ENCODE data around the gene SLC25A12.

The SLC25A12 gene

DNA sequence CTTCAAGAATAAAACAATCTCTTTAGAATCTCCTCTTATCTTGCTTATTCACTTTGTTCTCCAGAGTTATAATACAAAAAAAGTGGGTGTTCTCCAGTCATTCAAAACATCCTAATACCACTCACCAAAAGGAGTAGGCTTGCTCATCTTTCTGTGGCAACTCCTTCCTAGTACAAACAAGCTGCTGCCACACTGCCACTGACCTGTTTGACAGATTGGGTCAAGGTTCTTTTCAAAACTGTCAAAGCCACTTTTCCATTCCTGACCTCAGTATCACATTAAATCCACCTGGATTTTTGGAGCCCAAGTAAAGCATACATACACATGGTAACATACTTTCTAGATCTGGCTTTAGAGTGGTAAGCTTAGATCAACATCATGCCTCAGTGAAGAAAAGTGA is 59.8 kb downstream of the SLC25A12 start:
- H3K9ac ChIP-seq (ENCODE audit: low read length in 5 of 5): no peak overlapping the region
- no peaks in the 10 kb centered on the region for H3K27me3 ChIP-seq (ENCODE audit: control insufficient read depth in 5 of 5, insufficient read depth in 4 of 5, low read length in 5 of 5)
- no peak overlapping the region for H3K27ac ChIP-seq (ENCODE audit: low read depth, low read length)
- H3K4me1 ChIP-seq (ENCODE audit: control insufficient read depth in 5 of 5, insufficient read depth in 5 of 5, low read length in 5 of 5): peaks cover 0 to 15% (median 0%) of the 10 kb centered on the region in 5 donors
- H3K9me3 ChIP-seq (ENCODE audit: control insufficient read depth in 5 of 5, low read length in 5 of 5): peaks cover 0 to 3% (median 0%) of the 10 kb centered on the region in 5 donors
- no peak overlapping the region for H3K4me3 ChIP-seq (ENCODE audit: low read depth in 1 of 5, low read length in 5 of 5)
- peaks cover 42 to 53% (median 49%) of the 10 kb centered on the region in 5 donors for H3K36me3 ChIP-seq (ENCODE audit: control insufficient read depth in 5 of 5, insufficient read depth in 5 of 5, low read length in 5 of 5)

GRCh38 chr2:171832489-171832888 is 61.6 kb downstream of the SLC25A12 start:
- H3K36me3 ChIP-seq (ENCODE audit: control insufficient read depth in 5 of 5, insufficient read depth in 5 of 5, low read length in 5 of 5): peaks cover 40 to 53% (median 49%) of the 10 kb centered on the region in 5 donors

GRCh38 chr2:171830039-171830438 is 64.0 kb downstream of the SLC25A12 start:
- Histone ChIP-seq H3K36me3 (ENCODE audit: control insufficient read depth in 5 of 5, insufficient read depth in 5 of 5, low read length in 5 of 5) (peaks cover 34 to 49% (median 40%) of the 10 kb centered on the region in 5 donors), H3K9me3 (ENCODE audit: control insufficient read depth in 5 of 5, low read length in 5 of 5) (peaks cover 0 to 3% (median 0%) of the 10 kb centered on the region in 5 donors), H3K4me3 (ENCODE audit: low read depth in 1 of 5, low read length in 5 of 5) (no peak overlapping the region), H3K9ac (ENCODE audit: low read length in 5 of 5) (no peak overlapping the region), H3K4me1 (ENCODE audit: control insufficient read depth in 5 of 5, insufficient read depth in 5 of 5, low read length in 5 of 5) (peaks cover 0 to 4% (median 0%) of the 10 kb centered on the region in 5 donors), H3K27ac (ENCODE audit: low read depth, low read length) (no peak overlapping the region), H3K27me3 (ENCODE audit: control insufficient read depth in 5 of 5, insufficient read depth in 4 of 5, low read length in 5 of 5) (no peaks in the 10 kb centered on the region)

More at GRCh38 chr2:171832489-171832888, 61.6 kb downstream of the SLC25A12 start:
- Histone ChIP-seq H3K4me3 (ENCODE audit: low read depth in 1 of 5, low read length in 5 of 5) (no peak overlapping the region), H3K9ac (ENCODE audit: low read length in 5 of 5) (no peak overlapping the region), H3K27ac (ENCODE audit: low read depth, low read length) (no peak overlapping the region), H3K9me3 (ENCODE audit: control insufficient read depth in 5 of 5, low read length in 5 of 5) (peaks cover 0 to 3% (median 0%) of the 10 kb centered on the region in 5 donors), H3K4me1 (ENCODE audit: control insufficient read depth in 5 of 5, insufficient read depth in 5 of 5, low read length in 5 of 5) (peaks cover 0 to 9% (median 0%) of the 10 kb centered on the region in 5 donors), H3K27me3 (ENCODE audit: control insufficient read depth in 5 of 5, insufficient read depth in 4 of 5, low read length in 5 of 5) (no peaks in the 10 kb centered on the region)

- Histone ChIP-seq H3K9ac (ENCODE audit: low read length in 5 of 5) (no peak overlapping the region), H3K4me3 (ENCODE audit: low read depth in 1 of 5, low read length in 5 of 5) (no peak overlapping the region), H3K27me3 (ENCODE audit: control insufficient read depth in 5 of 5, insufficient read depth in 4 of 5, low read length in 5 of 5) (no peaks in the 10 kb centered on the region), H3K36me3 (ENCODE audit: control insufficient read depth in 5 of 5, insufficient read depth in 5 of 5, low read length in 5 of 5) (peaks cover 2 to 12% (median 6%) of the 10 kb centered on the region in 5 donors), H3K4me1 (ENCODE audit: control insufficient read depth in 5 of 5, insufficient read depth in 5 of 5, low read length in 5 of 5) (no peaks in the 10 kb centered on the region), H3K9me3 (ENCODE audit: control insufficient read depth in 5 of 5, low read length in 5 of 5) (no peaks in the 10 kb centered on the region), H3K27ac (ENCODE audit: low read depth, low read length) (no peak overlapping the region)
Measured at GRCh38 chr2:171824086-171824485, 70.0 kb downstream of the SLC25A12 start.

GRCh38 chr2:171822525-171823322 is 71.3 kb downstream of the SLC25A12 start:
- Histone ChIP-seq H3K27me3 (ENCODE audit: control insufficient read depth in 5 of 5, insufficient read depth in 4 of 5, low read length in 5 of 5) (no peaks in the 10 kb centered on the region), H3K4me1 (ENCODE audit: control insufficient read depth in 5 of 5, insufficient read depth in 5 of 5, low read length in 5 of 5) (no peaks in the 10 kb centered on the region)

GRCh38 chr2:171819453-171819852 is 74.6 kb downstream of the SLC25A12 start:
- Histone ChIP-seq H3K36me3 (ENCODE audit: control insufficient read depth in 5 of 5, insufficient read depth in 5 of 5, low read length in 5 of 5) (peaks cover 0 to 6% (median 4%) of the 10 kb centered on the region in 5 donors), H3K9ac (ENCODE audit: low read length in 5 of 5) (no peak overlapping the region), H3K9me3 (ENCODE audit: control insufficient read depth in 5 of 5, low read length in 5 of 5) (no peaks in the 10 kb centered on the region), H3K4me3 (ENCODE audit: low read depth in 1 of 5, low read length in 5 of 5) (no peak overlapping the region), H3K27me3 (ENCODE audit: control insufficient read depth in 5 of 5, insufficient read depth in 4 of 5, low read length in 5 of 5) (no peaks in the 10 kb centered on the region), H3K4me1 (ENCODE audit: control insufficient read depth in 5 of 5, insufficient read depth in 5 of 5, low read length in 5 of 5) (no peaks in the 10 kb centered on the region), H3K27ac (ENCODE audit: low read depth, low read length) (no peak overlapping the region)

More at GRCh38 chr2:171822525-171823322, 71.3 kb downstream of the SLC25A12 start:
- no peak overlapping the region for H3K27ac ChIP-seq (ENCODE audit: low read depth, low read length)
- H3K4me3 ChIP-seq (ENCODE audit: low read depth in 1 of 5, low read length in 5 of 5): no peak overlapping the region
- H3K9me3 ChIP-seq (ENCODE audit: control insufficient read depth in 5 of 5, low read length in 5 of 5): no peaks in the 10 kb centered on the region
- H3K9ac ChIP-seq (ENCODE audit: low read length in 5 of 5): no peak overlapping the region
- H3K36me3 ChIP-seq (ENCODE audit: control insufficient read depth in 5 of 5, insufficient read depth in 5 of 5, low read length in 5 of 5): peaks cover 2 to 12% (median 6%) of the 10 kb centered on the region in 5 donors

GRCh38 chr2:171814883-171815282 is 79.2 kb downstream of the SLC25A12 start:
- H3K27ac ChIP-seq (ENCODE audit: low read depth, low read length): no peak overlapping the region
- H3K9me3 ChIP-seq (ENCODE audit: control insufficient read depth in 5 of 5, low read length in 5 of 5): no peaks in the 10 kb centered on the region
- no peak overlapping the region for H3K4me3 ChIP-seq (ENCODE audit: low read depth in 1 of 5, low read length in 5 of 5)
- no peaks in the 10 kb centered on the region for H3K27me3 ChIP-seq (ENCODE audit: control insufficient read depth in 5 of 5, insufficient read depth in 4 of 5, low read length in 5 of 5)
- peaks cover 3 to 12% (median 6%) of the 10 kb centered on the region in 5 donors for H3K36me3 ChIP-seq (ENCODE audit: control insufficient read depth in 5 of 5, insufficient read depth in 5 of 5, low read length in 5 of 5)
- H3K9ac ChIP-seq (ENCODE audit: low read length in 5 of 5): no peak overlapping the region
- H3K4me1 ChIP-seq (ENCODE audit: control insufficient read depth in 5 of 5, insufficient read depth in 5 of 5, low read length in 5 of 5): no peaks in the 10 kb centered on the region

DNA sequence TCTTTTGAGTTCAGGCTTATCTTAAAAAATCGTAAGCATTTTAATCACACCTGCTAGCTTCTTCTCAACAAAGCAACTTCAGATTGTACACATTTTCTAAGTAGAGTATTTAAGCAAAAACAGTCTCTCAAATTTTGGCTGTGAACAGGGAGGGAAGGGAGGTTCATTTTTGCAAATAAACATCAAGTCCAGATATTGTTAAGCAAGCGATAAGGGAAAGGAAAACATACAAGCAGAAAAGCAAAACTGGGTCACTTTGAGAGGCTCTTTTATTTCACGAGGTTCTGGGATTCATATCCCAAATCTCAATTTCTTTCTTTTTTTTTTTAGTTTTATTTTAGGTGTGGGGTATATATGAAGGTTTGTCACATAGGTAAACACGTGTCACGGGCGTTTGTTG is 79.9 kb downstream of the SLC25A12 start:
- H3K9ac ChIP-seq (ENCODE audit: low read length in 5 of 5): no peak overlapping the region
- peaks cover 3 to 14% (median 6%) of the 10 kb centered on the region in 5 donors for H3K36me3 ChIP-seq (ENCODE audit: control insufficient read depth in 5 of 5, insufficient read depth in 5 of 5, low read length in 5 of 5)
- H3K27ac ChIP-seq (ENCODE audit: low read depth, low read length): no peak overlapping the region
- no peaks in the 10 kb centered on the region for H3K4me1 ChIP-seq (ENCODE audit: control insufficient read depth in 5 of 5, insufficient read depth in 5 of 5, low read length in 5 of 5)
- H3K9me3 ChIP-seq (ENCODE audit: control insufficient read depth in 5 of 5, low read length in 5 of 5): no peaks in the 10 kb centered on the region
- H3K27me3 ChIP-seq (ENCODE audit: control insufficient read depth in 5 of 5, insufficient read depth in 4 of 5, low read length in 5 of 5): no peaks in the 10 kb centered on the region
- H3K4me3 ChIP-seq (ENCODE audit: low read depth in 1 of 5, low read length in 5 of 5): no peak overlapping the region

DNA sequence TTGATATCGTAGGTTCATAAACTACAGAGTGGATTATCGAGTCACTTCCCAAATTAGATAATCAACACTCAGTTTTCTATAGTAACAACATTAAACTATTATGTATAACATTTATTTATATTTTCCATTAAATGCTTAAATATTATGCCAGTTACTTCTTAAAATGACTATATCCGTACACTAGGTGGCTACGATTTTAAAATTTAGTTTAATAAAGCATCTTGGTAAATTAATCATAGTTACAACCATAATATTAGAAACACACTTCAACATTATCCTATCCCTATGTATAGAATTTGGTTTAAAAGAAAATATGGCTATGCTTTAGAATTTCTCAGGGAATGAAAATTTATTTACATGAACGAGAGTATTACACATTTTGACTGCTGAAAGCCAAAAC is 80.3 kb downstream of the SLC25A12 start:
- Histone ChIP-seq H3K9me3 (ENCODE audit: control insufficient read depth in 5 of 5, low read length in 5 of 5) (no peaks in the 10 kb centered on the region), H3K36me3 (ENCODE audit: control insufficient read depth in 5 of 5, insufficient read depth in 5 of 5, low read length in 5 of 5) (peaks cover 3 to 15% (median 6%) of the 10 kb centered on the region in 5 donors), H3K4me1 (ENCODE audit: control insufficient read depth in 5 of 5, insufficient read depth in 5 of 5, low read length in 5 of 5) (no peaks in the 10 kb centered on the region), H3K4me3 (ENCODE audit: low read depth in 1 of 5, low read length in 5 of 5) (no peak overlapping the region), H3K27me3 (ENCODE audit: control insufficient read depth in 5 of 5, insufficient read depth in 4 of 5, low read length in 5 of 5) (no peaks in the 10 kb centered on the region), H3K27ac (ENCODE audit: low read depth, low read length) (no peak overlapping the region), H3K9ac (ENCODE audit: low read length in 5 of 5) (no peak overlapping the region)

- Histone ChIP-seq H3K9ac (ENCODE audit: low read length in 5 of 5) (no peak overlapping the region), H3K9me3 (ENCODE audit: control insufficient read depth in 5 of 5, low read length in 5 of 5) (no peaks in the 10 kb centered on the region), H3K4me1 (ENCODE audit: control insufficient read depth in 5 of 5, insufficient read depth in 5 of 5, low read length in 5 of 5) (no peaks in the 10 kb centered on the region), H3K4me3 (ENCODE audit: low read depth in 1 of 5, low read length in 5 of 5) (no peak overlapping the region), H3K36me3 (ENCODE audit: control insufficient read depth in 5 of 5, insufficient read depth in 5 of 5, low read length in 5 of 5) (peaks cover 3 to 15% (median 6%) of the 10 kb centered on the region in 5 donors), H3K27ac (ENCODE audit: low read depth, low read length) (no peak overlapping the region), H3K27me3 (ENCODE audit: control insufficient read depth in 5 of 5, insufficient read depth in 4 of 5, low read length in 5 of 5) (no peaks in the 10 kb centered on the region)
Measured at GRCh38 chr2:171813126-171813525, 80.9 kb downstream of the SLC25A12 start.

All from subcutaneous abdominal adipose tissue (tissue), 5 donors.